WI38 (cell line): ENCODE data around the gene HUS1.
"Not testable (repeated sequence)": the region's sequence is repeated elsewhere in the genome, so short reads cannot be mapped to it uniquely, and the experiment has no call there.

Experiments
- H3K4me3 ChIP-seq: 2 replicates; pipeline ENCODE4 v1.5.1; 2011; ENCODE audit warnings: low read depth, mild to moderate bottlenecking, control low read depth, low read length
- CTCF ChIP-seq: IDR thresholded peaks from 2 replicates; pipeline ENCODE4 v1.5.1; 2012; ENCODE audit warnings: low read depth, mild to moderate bottlenecking, control low read depth, low read length

HUS1 gene

GRCh38 chr7:48009954-48010353 lies 30.5 kb upstream of the HUS1 start:
- no peak for TF ChIP-seq CTCF

GRCh38 chr7:48009257-48009656 lies 29.8 kb upstream of the HUS1 start:
- no peak overlapping the region for H3K4me3 ChIP-seq
- no peak for TF ChIP-seq CTCF

More at GRCh38 chr7:48009954-48010353, 30.5 kb upstream of the HUS1 start:
- no peak overlapping the region for H3K4me3 ChIP-seq

GRCh38 chr7:48006866-48007265 lies 27.5 kb upstream of the HUS1 start:
- no peak for TF ChIP-seq CTCF
- H3K4me3 ChIP-seq = no peak overlapping the region

- no peak overlapping the region for H3K4me3 ChIP-seq
- no peak for TF ChIP-seq CTCF
Measured at GRCh38 chr7:48004638-48005037, 25.2 kb upstream of the HUS1 start.

- TF ChIP-seq CTCF = no peak
- no peak overlapping the region for H3K4me3 ChIP-seq
Measured at GRCh38 chr7:48004032-48004431, 24.6 kb upstream of the HUS1 start.

GRCh38 chr7:48000164-48000563 lies 20.7 kb upstream of the HUS1 start:
- H3K4me3 ChIP-seq = not testable (repeated sequence)

- no peak for TF ChIP-seq CTCF
- no peak overlapping the region for H3K4me3 ChIP-seq
Measured at GRCh38 chr7:47999413-47999812, 20.0 kb upstream of the HUS1 start.

GRCh38 chr7:47992446-47992845 lies 13.0 kb upstream of the HUS1 start:
- no peak for TF ChIP-seq CTCF
- H3K4me3 ChIP-seq = peak overlapping the region; percentile 52; the same call in 1 of the 2 replicates
